H9 (cell line): ENCODE measurements around the gene TGM5. TPM values are rescaled to one million over a fixed set of nuclear protein-coding genes. Genes with fewer than 3 reads are reported as not detected.

Experiments
- DNase-seq: peaks from one replicate; pipeline ENCODE4 v3.0.0-alpha.2; 2017
- H2AFZ ChIP-seq: one replicate; pipeline ENCODE4 v1.6.1; 2013; ENCODE audit warnings: mild to moderate bottlenecking, low read length, control low read depth, moderate library complexity
- H2AK5ac ChIP-seq: 2 replicates; pipeline ENCODE4 v1.6.1; 2013; ENCODE audit warnings: low read length, control low read depth, mixed read lengths; ENCODE audit not compliant: insufficient read length
- H2BK120ac ChIP-seq: one replicate; pipeline ENCODE4 v1.6.1; 2013; ENCODE audit warnings: low read depth, mild to moderate bottlenecking, low read length, control low read depth, inconsistent platforms; ENCODE audit not compliant: poor library complexity, severe bottlenecking
- H2BK12ac ChIP-seq: 2 replicates; pipeline ENCODE4 v1.6.1; 2013; ENCODE audit warnings: low read length, control low read depth, mixed read lengths, low read depth; ENCODE audit not compliant: insufficient read length
- H2BK15ac ChIP-seq: 2 replicates; pipeline ENCODE4 v1.6.1; 2013; ENCODE audit warnings: low read depth, low read length, control low read depth
- H2BK20ac ChIP-seq: one replicate; pipeline ENCODE4 v1.6.1; 2013; ENCODE audit warnings: low read depth, mild to moderate bottlenecking, low read length, control low read depth, inconsistent platforms; ENCODE audit not compliant: poor library complexity, severe bottlenecking
- H2BK5ac ChIP-seq: 2 replicates; pipeline ENCODE4 v1.6.1; 2013; ENCODE audit warnings: low read length, control low read depth, mixed read lengths; ENCODE audit not compliant: insufficient read length
- H3K14ac ChIP-seq: 2 replicates; pipeline ENCODE4 v1.6.1; 2013; ENCODE audit warnings: low read length, control low read depth; ENCODE audit not compliant: insufficient read depth
- H3K18ac ChIP-seq: 2 replicates; pipeline ENCODE4 v1.6.1; 2013; ENCODE audit warnings: low read depth, mild to moderate bottlenecking, mixed read lengths, low read length, control low read depth; ENCODE audit not compliant: insufficient read length
- H3K23ac ChIP-seq: 2 replicates; pipeline ENCODE4 v1.6.1; 2013; ENCODE audit warnings: low read length, control low read depth, mixed read lengths, low read depth; ENCODE audit not compliant: insufficient read length
- H3K23me2 ChIP-seq: 2 replicates; pipeline ENCODE4 v1.6.1; 2013; ENCODE audit warnings: low read depth, mild to moderate bottlenecking, mixed read lengths, low read length, control low read depth; ENCODE audit not compliant: insufficient read length, poor library complexity, severe bottlenecking
- H3K27ac ChIP-seq: 2 replicates; pipeline ENCODE4 v1.5.1; 2013; ENCODE audit warnings: low read length, control low read depth, mixed read lengths, low read depth; ENCODE audit not compliant: insufficient read length
- H3K27me3 ChIP-seq: 2 replicates; pipeline ENCODE4 v1.6.1; 2013; ENCODE audit warnings: low read length, control low read depth, inconsistent platforms; ENCODE audit not compliant: insufficient read depth
- H3K4ac ChIP-seq: 2 replicates; pipeline ENCODE4 v1.6.1; 2013; ENCODE audit warnings: low read depth, mild to moderate bottlenecking, control low read depth, inconsistent platforms, low read length, moderate library complexity
- H3K4me1 ChIP-seq: 2 replicates; pipeline ENCODE4 v1.6.1; 2013; ENCODE audit warnings: low read length, control low read depth, inconsistent platforms; ENCODE audit not compliant: insufficient read depth
- H3K4me2 ChIP-seq: 2 replicates; pipeline ENCODE4 v1.6.1; 2013; ENCODE audit warnings: low read length, control low read depth, mixed read lengths; ENCODE audit not compliant: insufficient read length, insufficient read depth
- H3K56ac ChIP-seq: 2 replicates; pipeline ENCODE4 v1.6.1; 2013; ENCODE audit warnings: low read depth, mild to moderate bottlenecking, mixed read lengths, low read length, control low read depth; ENCODE audit not compliant: insufficient read length
- H3K79me1 ChIP-seq: 2 replicates; pipeline ENCODE4 v1.6.1; 2013; ENCODE audit warnings: low read depth, mild to moderate bottlenecking, moderate library complexity, low read length, control low read depth, inconsistent platforms; ENCODE audit not compliant: insufficient read depth, poor library complexity, severe bottlenecking
- H3K79me2 ChIP-seq: 2 replicates; pipeline ENCODE4 v1.6.1; 2013; ENCODE audit warnings: low read length, control low read depth, inconsistent platforms; ENCODE audit not compliant: insufficient read depth
- H3K9ac ChIP-seq: 2 replicates; pipeline ENCODE4 v1.6.1; 2013; ENCODE audit warnings: low read length, control low read depth, mixed read lengths; ENCODE audit not compliant: insufficient read length; ENCODE audit errors: extremely low read depth
- H3K9me3 ChIP-seq: one replicate; pipeline ENCODE4 v1.6.1; 2013; ENCODE audit warnings: low read depth, low read length, inconsistent platforms; ENCODE audit not compliant: control insufficient read depth
- H3T11ph ChIP-seq: one replicate; pipeline ENCODE4 v1.6.1; 2013; ENCODE audit warnings: mild to moderate bottlenecking, low read length, control low read depth, inconsistent platforms
- H4K20me1 ChIP-seq: one replicate; pipeline ENCODE4 v1.6.1; 2013; ENCODE audit not compliant: control insufficient read depth, insufficient read length, insufficient read depth
- H4K5ac ChIP-seq: 2 replicates; pipeline ENCODE4 v1.6.1; 2013; ENCODE audit warnings: low read depth, mild to moderate bottlenecking, mixed read lengths, low read length, control low read depth; ENCODE audit not compliant: insufficient read length
- H4K8ac ChIP-seq: replicated peaks from 2 replicates; pipeline ENCODE4 v1.6.1; 2013; ENCODE audit warnings: low read length, control low read depth, mixed read lengths, low read depth; ENCODE audit not compliant: insufficient read length
- H4K91ac ChIP-seq: 2 replicates; pipeline ENCODE4 v1.6.1; 2013; ENCODE audit warnings: low read depth, mild to moderate bottlenecking, moderate library complexity, mixed read lengths, low read length, control low read depth; ENCODE audit not compliant: insufficient read length
- H3K27ac Mint-ChIP-seq, 3 experiments: 2 replicates in 2 of 3; 3 replicates in 1 of 3; pipeline ENCODE4 v1.8.0; 2020 to 2021; ENCODE audit warnings: mixed read lengths in 3 of 3, mild to moderate bottlenecking in 1 of 3, moderate library complexity in 1 of 3
- H3K27me3 Mint-ChIP-seq: 2 replicates; pipeline ENCODE4 v1.8.0; 2021; ENCODE audit warnings: low read depth, mild to moderate bottlenecking, moderate library complexity, mixed read lengths
- H3K36me3 Mint-ChIP-seq, 3 experiments: 2 replicates in 2 of 3; 3 replicates in 1 of 3; pipeline ENCODE4 v1.8.0; 2020 to 2021; ENCODE audit warnings: low read depth in 3 of 3, mixed read lengths in 3 of 3; ENCODE audit not compliant: insufficient read depth in 1 of 3
- H3K4me1 Mint-ChIP-seq, 2 experiments: 2 replicates each; pipeline ENCODE4 v1.8.0; 2020; ENCODE audit warnings: mixed read lengths in 2 of 2
- H3K4me3 Mint-ChIP-seq, 2 experiments: 2 replicates in 1 of 2; 3 replicates in 1 of 2; pipeline ENCODE4 v1.8.0; 2020 to 2021; ENCODE audit warnings: mild to moderate bottlenecking in 2 of 2, mixed read lengths in 2 of 2, moderate library complexity in 1 of 2
- H3K9me3 Mint-ChIP-seq, 2 experiments: 2 replicates in 1 of 2; 3 replicates in 1 of 2; pipeline ENCODE4 v1.8.0; 2020; ENCODE audit warnings: mild to moderate bottlenecking in 2 of 2, mixed read lengths in 2 of 2, moderate library complexity in 1 of 2
- CTCF ChIP-seq: fragments of 200-600 bp; sonication (generic); conservative IDR thresholded peaks from 3 replicates; pipeline ENCODE4 v1.8.0; 2021; ENCODE audit warnings: antibody characterized with exemption, mild to moderate bottlenecking
- WGBS: extraction: QIAGEN DNeasy Blood & Tissue Kit; methylation state at CpG from one replicate; pipeline ENCODE4 v1.1.7; 2013; ENCODE audit warnings: missing lambda C conversion rate, low lambda C conversion rate, mixed read lengths; ENCODE audit not compliant: insufficient read length; ENCODE audit errors: extremely low coverage; 5-methylcytosine and 5-hydroxymethylcytosine counted together
- total RNA-seq: library from RNA; stranded (reverse); gene quantifications from 2 replicates; pipeline ENCODE4 v1.2.1, GENCODE V29; 2021

TGM5 gene
- total RNA-seq, 1 experiment from 2014 or later = not detected

GRCh38 chr15:43206054-43206453, 60.7 kb downstream of the TGM5 start:
- no peak overlapping the region for H2BK15ac ChIP-seq
- WGBS = no CpG with 5 or more reads among the region's 5 CpGs

More at GRCh38 chr15:43206054-43206453, 60.7 kb downstream of the TGM5 start:
- Mint-ChIP-seq H3K27me3 (peaks cover 17% of the 10 kb centered on the region), H3K9me3 (no peaks in the 10 kb centered on the region), H3K36me3 (no peaks in the 10 kb centered on the region; a peak in 1 of 7 replicates), H3K4me1 (peaks cover 11 to 12% of the 10 kb centered on the region in 2 experiments), H3K4me3 (no peak overlapping the region), H3K27ac (peak overlapping the region in 1 of 3 experiments; percentile 28; a peak in 1 of 7 replicates)
- H2BK12ac ChIP-seq = no peak overlapping the region
- H2BK20ac ChIP-seq = no peak overlapping the region
- H3K4me2 ChIP-seq = no peak overlapping the region
- H4K20me1 ChIP-seq = no peaks in the 10 kb centered on the region
- H3K23me2 ChIP-seq = no peaks in the 10 kb centered on the region
- H4K5ac ChIP-seq = no peak overlapping the region
- H2BK120ac ChIP-seq = no peak overlapping the region
- H3K9ac ChIP-seq = no peak overlapping the region
- H2AK5ac ChIP-seq = no peak overlapping the region
- H3K27ac ChIP-seq = no peak overlapping the region
- no peak overlapping the region for H4K8ac ChIP-seq
- H3K18ac ChIP-seq = no peak overlapping the region
- no peak overlapping the region for H2BK5ac ChIP-seq
- no peak overlapping the region for H3K14ac ChIP-seq
- H3K79me1 ChIP-seq = no peaks in the 10 kb centered on the region
- no peaks in the 10 kb centered on the region for H3K9me3 ChIP-seq
- H2AFZ ChIP-seq = no peak overlapping the region
- no peaks in the 10 kb centered on the region for H3K79me2 ChIP-seq
- no peak overlapping the region for H3K23ac ChIP-seq
- no peak overlapping the region for H4K91ac ChIP-seq
- no peak for DNase-seq
- no peak overlapping the region for H3T11ph ChIP-seq
- no peaks in the 10 kb centered on the region for H3K4me1 ChIP-seq
- no peak for TF ChIP-seq CTCF
- H3K56ac ChIP-seq = no peak overlapping the region
- no peaks in the 10 kb centered on the region for H3K27me3 ChIP-seq
- H3K4ac ChIP-seq = no peak overlapping the region
